Measurements from ENCODE around the gene FLRT2. TPM values are rescaled to one million over a fixed set of nuclear protein-coding genes. Genes with fewer than 3 reads are reported as not detected.

Gene FLRT2
- total RNA-seq, 4 donors from 2014 or later: 3.4 to 7.0 (median 4.0) TPM

DNA sequence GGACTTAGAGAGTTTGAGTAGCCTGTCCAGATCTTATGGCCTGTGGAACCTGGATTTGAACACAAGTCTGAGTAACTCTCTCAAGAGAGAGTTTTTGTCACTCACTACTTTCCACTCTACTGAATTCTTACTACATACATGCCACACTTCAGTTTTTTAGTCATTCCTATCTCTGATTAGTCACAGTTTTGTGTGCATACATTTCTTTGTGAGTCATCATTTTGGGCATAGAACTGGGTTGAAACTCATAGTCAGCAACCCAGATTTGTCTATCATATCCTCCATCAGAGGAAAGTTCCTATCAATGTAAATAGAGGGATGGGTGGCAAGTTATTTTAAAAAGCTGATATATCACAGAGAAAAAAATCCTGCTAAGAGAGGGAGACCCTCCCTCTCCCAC lies 42.9 kb downstream of the FLRT2 start:
- no peaks in the 10 kb centered on the region for H3K27me3 ChIP-seq
- in situ Hi-C loops (cut with MboI; ENCODE audit: low pct_ligation_motif_present in 1 of 4, low pct_unique_long_range_greater_than_20kb in 1 of 4, low sequenced_read_pairs in 3 of 4) (no loop called here), intact Hi-C loops (cut with DNase I; ENCODE audit: low total_unique reads) (no loop called here)
- TF ChIP-seq POLR2A (IDR thresholded peaks at IDR 0.05) (no peak), EP300 (IDR thresholded peaks at IDR 0.05; ENCODE audit: low read depth) (no peak), POLR2AphosphoS5 (IDR thresholded peaks at IDR 0.05) (no peak)
- TF ChIP-seq, protein P1, sequence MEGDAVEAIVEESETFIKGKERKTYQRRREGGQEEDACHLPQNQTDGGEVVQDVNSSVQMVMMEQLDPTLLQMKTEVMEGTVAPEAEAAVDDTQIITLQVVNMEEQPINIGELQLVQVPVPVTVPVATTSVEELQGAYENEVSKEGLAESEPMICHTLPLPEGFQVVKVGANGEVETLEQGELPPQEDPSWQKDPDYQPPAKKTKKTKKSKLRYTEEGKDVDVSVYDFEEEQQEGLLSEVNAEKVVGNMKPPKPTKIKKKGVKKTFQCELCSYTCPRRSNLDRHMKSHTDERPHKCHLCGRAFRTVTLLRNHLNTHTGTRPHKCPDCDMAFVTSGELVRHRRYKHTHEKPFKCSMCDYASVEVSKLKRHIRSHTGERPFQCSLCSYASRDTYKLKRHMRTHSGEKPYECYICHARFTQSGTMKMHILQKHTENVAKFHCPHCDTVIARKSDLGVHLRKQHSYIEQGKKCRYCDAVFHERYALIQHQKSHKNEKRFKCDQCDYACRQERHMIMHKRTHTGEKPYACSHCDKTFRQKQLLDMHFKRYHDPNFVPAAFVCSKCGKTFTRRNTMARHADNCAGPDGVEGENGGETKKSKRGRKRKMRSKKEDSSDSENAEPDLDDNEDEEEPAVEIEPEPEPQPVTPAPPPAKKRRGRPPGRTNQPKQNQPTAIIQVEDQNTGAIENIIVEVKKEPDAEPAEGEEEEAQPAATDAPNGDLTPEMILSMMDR (IDR thresholded peaks at IDR 0.05): no peak
- no peaks in the 10 kb centered on the region for H3K36me3 ChIP-seq
- DNase-seq: no peak
- no peaks in the 10 kb centered on the region for H3K9me3 ChIP-seq
- H3K4me1 ChIP-seq: no peaks in the 10 kb centered on the region
- H3K4me3 ChIP-seq: no peak overlapping the region
- no peak overlapping the region for H3K27ac ChIP-seq

DNA sequence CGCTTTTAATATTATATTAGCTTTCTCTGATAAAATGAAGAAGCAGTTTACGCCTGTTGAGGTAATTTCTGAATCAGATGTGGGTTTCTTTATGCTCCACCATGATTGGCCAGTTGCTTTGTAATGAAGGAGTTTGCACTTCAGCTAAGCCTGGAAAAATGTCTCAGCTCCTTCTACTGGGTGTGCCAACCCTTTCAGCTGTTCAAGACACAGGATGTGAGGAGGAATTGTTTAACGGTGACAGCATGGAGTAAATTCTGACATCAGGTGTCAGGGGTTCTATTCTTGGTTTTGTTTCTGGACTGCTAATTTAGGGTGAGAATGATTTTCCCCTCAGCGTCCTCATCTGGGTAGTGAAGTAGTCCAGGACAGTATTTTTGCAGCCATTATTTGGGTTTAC lies 43.5 kb downstream of the FLRT2 start:
- in situ Hi-C loops (cut with MboI; ENCODE audit: low pct_ligation_motif_present in 1 of 4, low pct_unique_long_range_greater_than_20kb in 1 of 4, low sequenced_read_pairs in 3 of 4): no loop called here
- WGBS, 2 donors (ENCODE audit: low coverage in 1 of 2): 63 to 66% methylated on average over 4 of the region's 4 CpGs
- intact Hi-C loops (cut with DNase I; ENCODE audit: low total_unique reads): no loop called here

DNA sequence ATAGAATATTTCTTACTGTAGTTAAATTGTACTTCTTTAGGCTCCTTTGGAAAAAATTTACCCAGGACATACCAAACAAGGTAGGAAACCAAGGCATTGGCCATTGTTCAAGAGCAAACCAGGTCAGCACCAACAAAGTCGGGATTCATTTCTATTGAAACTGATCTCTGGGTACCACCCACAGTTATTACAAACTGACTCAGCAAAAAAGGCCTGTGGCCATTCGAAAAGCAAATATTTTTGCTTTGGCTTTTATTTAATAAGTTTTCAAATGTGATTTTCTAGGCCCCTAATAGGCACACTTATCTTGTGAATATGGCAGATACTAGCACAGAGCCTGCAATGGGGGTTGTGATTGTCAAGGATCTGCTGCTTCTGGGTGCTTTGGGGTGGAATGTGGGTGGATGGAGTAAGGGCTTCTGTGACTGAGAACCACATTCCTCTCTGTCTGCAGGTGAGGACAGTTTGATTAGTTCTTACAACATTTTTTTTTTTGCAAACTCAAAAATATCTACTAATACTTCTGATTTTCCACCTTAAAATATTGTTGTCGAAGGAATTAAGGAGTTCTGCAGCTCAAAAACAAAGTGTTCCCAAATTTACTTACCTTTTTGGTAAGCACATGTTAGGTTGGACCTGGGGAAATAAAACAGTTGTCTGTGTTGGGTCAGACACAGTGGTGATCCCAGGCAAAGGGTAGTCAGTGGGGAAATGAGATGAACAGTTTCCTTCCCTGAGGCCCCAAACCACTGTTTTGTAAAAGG lies 45.1 kb downstream of the FLRT2 start:
- H3K9me3 ChIP-seq: no peaks in the 10 kb centered on the region
- H3K27me3 ChIP-seq: no peaks in the 10 kb centered on the region
- WGBS, 2 donors (ENCODE audit: low coverage in 1 of 2): 33 to 60% methylated on average over 2 to 3 of the region's 3 CpGs
- no peak overlapping the region for H3K27ac ChIP-seq
- no peaks in the 10 kb centered on the region for H3K36me3 ChIP-seq
- no peak overlapping the region for H3K4me3 ChIP-seq
- intact Hi-C loops (cut with DNase I; ENCODE audit: low total_unique reads): no loop called here
- no peak for DNase-seq
- no peaks in the 10 kb centered on the region for H3K4me1 ChIP-seq
- in situ Hi-C loops (cut with MboI; ENCODE audit: low pct_ligation_motif_present in 1 of 4, low pct_unique_long_range_greater_than_20kb in 1 of 4, low sequenced_read_pairs in 3 of 4): no loop called here
- no peak for TF ChIP-seq POLR2AphosphoS5 (IDR thresholded peaks at IDR 0.05)
- TF ChIP-seq, protein P1 (IDR thresholded peaks at IDR 0.05): no peak
- no peak for TF ChIP-seq POLR2A (IDR thresholded peaks at IDR 0.05)
- TF ChIP-seq EP300 (IDR thresholded peaks at IDR 0.05; ENCODE audit: low read depth): no peak

More for the DNA sequence above, 43.5 kb downstream of the FLRT2 start:
- TF ChIP-seq POLR2A (IDR thresholded peaks at IDR 0.05): no peak
- no peak for TF ChIP-seq EP300 (IDR thresholded peaks at IDR 0.05; ENCODE audit: low read depth)
- TF ChIP-seq, protein P1 (IDR thresholded peaks at IDR 0.05): no peak
- no peak for TF ChIP-seq POLR2AphosphoS5 (IDR thresholded peaks at IDR 0.05)
- no peak for DNase-seq
- no peaks in the 10 kb centered on the region for H3K4me1 ChIP-seq
- no peaks in the 10 kb centered on the region for H3K36me3 ChIP-seq
- H3K27ac ChIP-seq: no peak overlapping the region
- no peaks in the 10 kb centered on the region for H3K9me3 ChIP-seq
- H3K27me3 ChIP-seq: no peaks in the 10 kb centered on the region
- H3K4me3 ChIP-seq: no peak overlapping the region

DNA sequence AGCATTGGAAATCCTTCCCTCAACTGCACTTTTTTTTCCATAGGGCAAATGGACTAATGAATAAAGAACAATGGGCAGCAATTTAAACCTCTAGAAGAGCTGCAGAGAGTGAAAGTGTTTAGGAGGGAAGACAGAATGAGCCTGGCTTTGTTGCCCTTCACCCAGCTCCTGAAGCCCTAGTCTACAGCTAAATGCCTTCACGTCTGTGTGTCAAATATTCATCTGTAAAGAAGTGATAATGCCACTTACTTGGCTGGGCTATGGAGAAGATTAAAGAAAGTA lies 45.6 kb downstream of the FLRT2 start:
- 65% methylated on average over 1 of the region's 1 CpG; no CpG with 5 or more reads in 1 of the 2 donors for WGBS, 2 donors (ENCODE audit: low coverage in 1 of 2)

More for the DNA sequence above, 45.6 kb downstream of the FLRT2 start:
- intact Hi-C loops (cut with DNase I; ENCODE audit: low total_unique reads) (no loop called here), in situ Hi-C loops (cut with MboI; ENCODE audit: low pct_ligation_motif_present in 1 of 4, low pct_unique_long_range_greater_than_20kb in 1 of 4, low sequenced_read_pairs in 3 of 4) (no loop called here)
- Histone ChIP-seq H3K27me3 (no peaks in the 10 kb centered on the region), H3K36me3 (no peaks in the 10 kb centered on the region), H3K27ac (no peak overlapping the region), H3K9me3 (no peaks in the 10 kb centered on the region), H3K4me1 (no peaks in the 10 kb centered on the region), H3K4me3 (no peak overlapping the region)
- no peak for DNase-seq
- TF ChIP-seq POLR2AphosphoS5 (IDR thresholded peaks at IDR 0.05) (no peak), EP300 (IDR thresholded peaks at IDR 0.05; ENCODE audit: low read depth) (no peak), POLR2A (IDR thresholded peaks at IDR 0.05) (no peak)
- TF ChIP-seq, protein P1 (IDR thresholded peaks at IDR 0.05): no peak
